ENCODE results near the gene SMCR8. TPM values are rescaled to one million over a fixed set of nuclear protein-coding genes. Genes with fewer than 3 reads are reported as not detected.

The SMCR8 gene
- total RNA-seq, 1 experiment from 2014 or later = 23.5 TPM

- Histone ChIP-seq H3K4me1 (ENCODE audit: insufficient read depth, low read length, poor library complexity, severe bottlenecking) (no peaks in the 10 kb centered on the region), H3K4me3 (ENCODE audit: low read depth, low read length, poor library complexity, severe bottlenecking) (no peak overlapping the region), H3K9me3 (ENCODE audit: low read depth, low read length, poor library complexity, severe bottlenecking) (no peaks in the 10 kb centered on the region), H3K27ac (ENCODE audit: low read depth, low read length, poor library complexity, severe bottlenecking) (no peak overlapping the region), H3K36me3 (ENCODE audit: insufficient read depth, low read length, poor library complexity, severe bottlenecking) (peaks cover 34% of the 10 kb centered on the region), H3K27me3 (replicated peaks; ENCODE audit: insufficient read depth, low read depth, low read length, poor library complexity) (no peaks in the 10 kb centered on the region)
- no peak for DNase-seq (ENCODE audit: low spot score)
- POLR2A ChIA-PET (ENCODE audit: low non-redundant PET) = no interaction called here
- BruUV-seq (replicated peaks) = no TSS peak
- intact Hi-C loops (cut with micrococcal nuclease; ENCODE audit: unreplicated experiment) = no loop called here
- CTCF ChIA-PET = no interaction called here
- no peak for TF ChIP-seq CTCF (conservative IDR thresholded peaks at IDR 0.05; ENCODE audit: low read depth, low read length)
- TF ChIP-seq EZH2 (IDR thresholded peaks at IDR 0.05; ENCODE audit: borderline replicate concordance, low read depth, low read length, poor library complexity, severe bottlenecking) = no peak
Measured at GRCh38 chr17:18353541-18353940, 38.4 kb downstream of the SMCR8 start.

- BruUV-seq (replicated peaks) = no TSS peak
- POLR2A ChIA-PET (ENCODE audit: low non-redundant PET) = no interaction called here
- DNase-seq (ENCODE audit: low spot score) = no peak
- intact Hi-C loops (cut with micrococcal nuclease; ENCODE audit: unreplicated experiment) = no loop called here
- Histone ChIP-seq H3K27me3 (replicated peaks; ENCODE audit: insufficient read depth, low read depth, low read length, poor library complexity) (no peaks in the 10 kb centered on the region), H3K4me3 (ENCODE audit: low read depth, low read length, poor library complexity, severe bottlenecking) (no peak overlapping the region), H3K27ac (ENCODE audit: low read depth, low read length, poor library complexity, severe bottlenecking) (no peak overlapping the region), H3K36me3 (ENCODE audit: insufficient read depth, low read length, poor library complexity, severe bottlenecking) (peaks cover 36% of the 10 kb centered on the region), H3K4me1 (ENCODE audit: insufficient read depth, low read length, poor library complexity, severe bottlenecking) (no peaks in the 10 kb centered on the region), H3K9me3 (ENCODE audit: low read depth, low read length, poor library complexity, severe bottlenecking) (no peaks in the 10 kb centered on the region)
- TF ChIP-seq CTCF (conservative IDR thresholded peaks at IDR 0.05; ENCODE audit: low read depth, low read length) (no peak), EZH2 (IDR thresholded peaks at IDR 0.05; ENCODE audit: borderline replicate concordance, low read depth, low read length, poor library complexity, severe bottlenecking) (no peak)
- CTCF ChIA-PET = no interaction called here
Measured at GRCh38 chr17:18356624-18357023, 41.5 kb downstream of the SMCR8 start.

GRCh38 chr17:18360518-18360917 is 45.4 kb downstream of the SMCR8 start:
- CTCF ChIA-PET = no interaction called here
- BruUV-seq (replicated peaks) = no TSS peak

More at GRCh38 chr17:18360518-18360917, 45.4 kb downstream of the SMCR8 start:
- Histone ChIP-seq H3K4me3 (ENCODE audit: low read depth, low read length, poor library complexity, severe bottlenecking) (no peak overlapping the region), H3K27me3 (replicated peaks; ENCODE audit: insufficient read depth, low read depth, low read length, poor library complexity) (no peaks in the 10 kb centered on the region), H3K4me1 (ENCODE audit: insufficient read depth, low read length, poor library complexity, severe bottlenecking) (no peaks in the 10 kb centered on the region), H3K27ac (ENCODE audit: low read depth, low read length, poor library complexity, severe bottlenecking) (no peak overlapping the region), H3K9me3 (ENCODE audit: low read depth, low read length, poor library complexity, severe bottlenecking) (no peaks in the 10 kb centered on the region), H3K36me3 (ENCODE audit: insufficient read depth, low read length, poor library complexity, severe bottlenecking) (peaks cover 15% of the 10 kb centered on the region)
- intact Hi-C loops (cut with micrococcal nuclease; ENCODE audit: unreplicated experiment) = loop anchor here (5.0 kb wide), 1 partner anchor 178 kb away; the partner anchor contains the start of gene ALKBH5
- POLR2A ChIA-PET (ENCODE audit: low non-redundant PET) = no interaction called here
- no peak for DNase-seq (ENCODE audit: low spot score)
- no peak for TF ChIP-seq CTCF (conservative IDR thresholded peaks at IDR 0.05; ENCODE audit: low read depth, low read length)
- TF ChIP-seq EZH2 (IDR thresholded peaks at IDR 0.05; ENCODE audit: borderline replicate concordance, low read depth, low read length, poor library complexity, severe bottlenecking) = no peak

Data from A673 (cell line).